CD4-positive, alpha-beta T cell treated with Interleukin-4 for 4 hours (primary cell): Measurements from ENCODE around the gene CYP4A11.
"Not testable (repeated sequence)": the region's sequence is repeated elsewhere in the genome, so short reads cannot be mapped to it uniquely, and the experiment has no call there.

Experiments
- DNase-seq: peaks from one replicate; pipeline ENCODE4 v3.0.0-alpha.2; 2020

The CYP4A11 gene, protein sequence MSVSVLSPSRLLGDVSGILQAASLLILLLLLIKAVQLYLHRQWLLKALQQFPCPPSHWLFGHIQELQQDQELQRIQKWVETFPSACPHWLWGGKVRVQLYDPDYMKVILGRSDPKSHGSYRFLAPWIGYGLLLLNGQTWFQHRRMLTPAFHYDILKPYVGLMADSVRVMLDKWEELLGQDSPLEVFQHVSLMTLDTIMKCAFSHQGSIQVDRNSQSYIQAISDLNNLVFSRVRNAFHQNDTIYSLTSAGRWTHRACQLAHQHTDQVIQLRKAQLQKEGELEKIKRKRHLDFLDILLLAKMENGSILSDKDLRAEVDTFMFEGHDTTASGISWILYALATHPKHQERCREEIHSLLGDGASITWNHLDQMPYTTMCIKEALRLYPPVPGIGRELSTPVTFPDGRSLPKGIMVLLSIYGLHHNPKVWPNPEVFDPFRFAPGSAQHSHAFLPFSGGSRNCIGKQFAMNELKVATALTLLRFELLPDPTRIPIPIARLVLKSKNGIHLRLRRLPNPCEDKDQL

DNA sequence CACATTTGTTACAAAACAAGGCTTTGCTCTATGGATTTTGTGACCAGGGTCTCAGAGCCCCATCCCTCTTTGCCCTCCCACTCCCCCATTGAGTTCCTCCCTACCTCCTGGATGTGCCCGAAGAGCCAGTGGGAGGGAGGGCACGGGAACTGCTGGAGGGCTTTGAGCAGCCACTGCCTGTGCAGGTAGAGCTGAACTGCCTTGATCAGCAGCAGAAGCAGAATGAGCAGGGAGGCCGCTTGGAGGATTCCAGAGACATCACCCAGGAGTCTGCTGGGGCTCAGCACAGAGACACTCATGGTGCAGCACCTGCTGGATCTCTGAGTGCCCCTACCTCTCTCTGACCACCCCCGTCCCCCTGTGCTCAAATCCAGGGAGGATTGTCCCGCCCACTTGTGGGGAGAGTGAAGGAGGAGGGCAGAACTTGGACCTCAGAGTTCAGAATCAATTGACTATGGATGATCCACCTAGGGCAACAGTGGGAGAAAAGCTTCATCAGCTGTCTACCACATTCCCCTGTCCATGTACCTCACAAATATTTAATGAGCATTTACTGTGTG is at the start of gene CYP4A11:
Gene CYP4A11 (minus strand): TSS at position 342 of the 560 bp plus-strand sequence. CDS start 43 bp downstream, at position 299.
- no peak for DNase-seq

DNA sequence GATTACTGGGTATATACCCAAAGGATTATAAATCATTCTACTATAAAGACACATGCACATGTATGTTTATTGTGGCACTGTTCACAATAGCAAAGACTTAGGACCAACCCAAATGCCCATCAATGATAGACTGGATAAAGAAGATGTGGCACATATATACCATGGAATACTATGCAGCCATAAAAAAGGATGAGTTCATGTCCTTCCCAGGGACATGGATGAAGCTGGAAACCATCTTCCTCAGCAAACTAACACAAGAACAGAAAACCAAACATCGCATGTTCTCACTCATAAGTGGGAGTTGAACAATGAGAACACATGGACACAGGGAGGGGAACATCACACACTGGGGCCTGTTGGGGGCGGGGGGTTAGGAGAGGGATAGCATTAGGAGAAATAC is 49.3 kb upstream of the CYP4A11 start:
- not testable (repeated sequence) for DNase-seq

DNA sequence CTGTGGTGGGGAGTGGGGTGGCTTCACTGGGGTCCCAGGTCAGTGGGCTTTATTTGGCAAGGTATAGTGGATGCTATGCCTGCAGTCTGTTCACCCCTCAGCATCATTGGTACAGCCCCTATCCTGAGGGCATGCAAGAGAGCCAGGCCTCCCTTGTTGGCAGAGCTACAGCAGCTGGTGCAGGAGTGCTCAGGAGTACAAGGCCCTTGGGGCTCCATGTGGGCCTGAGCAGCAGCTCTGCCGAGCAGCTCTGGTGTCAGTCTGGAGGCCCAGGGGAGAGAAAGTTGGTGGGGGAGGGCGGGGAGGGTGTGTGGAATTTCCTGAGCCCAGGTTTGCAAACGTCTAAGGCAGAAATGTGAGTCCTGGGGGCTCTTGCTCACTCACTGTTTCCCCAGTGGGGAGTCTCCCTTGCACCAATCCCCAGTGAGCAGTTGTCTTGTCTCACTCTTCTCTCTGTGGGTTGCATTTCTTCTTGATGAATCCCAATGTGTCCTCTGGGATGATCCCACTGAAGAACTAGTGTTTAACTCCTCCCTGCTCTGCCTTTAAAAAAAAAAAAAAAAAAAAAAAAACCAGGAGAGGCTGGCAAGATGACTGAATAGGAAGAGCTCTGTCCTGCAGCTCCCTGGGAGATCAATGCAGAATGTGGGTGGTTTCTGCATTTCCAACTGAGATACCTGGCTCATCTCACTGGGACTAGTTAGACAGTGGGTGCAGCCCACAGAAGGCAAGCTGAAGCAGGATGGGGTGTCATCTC is 42.7 kb upstream of the CYP4A11 start:
- DNase-seq, result no peak

DNA sequence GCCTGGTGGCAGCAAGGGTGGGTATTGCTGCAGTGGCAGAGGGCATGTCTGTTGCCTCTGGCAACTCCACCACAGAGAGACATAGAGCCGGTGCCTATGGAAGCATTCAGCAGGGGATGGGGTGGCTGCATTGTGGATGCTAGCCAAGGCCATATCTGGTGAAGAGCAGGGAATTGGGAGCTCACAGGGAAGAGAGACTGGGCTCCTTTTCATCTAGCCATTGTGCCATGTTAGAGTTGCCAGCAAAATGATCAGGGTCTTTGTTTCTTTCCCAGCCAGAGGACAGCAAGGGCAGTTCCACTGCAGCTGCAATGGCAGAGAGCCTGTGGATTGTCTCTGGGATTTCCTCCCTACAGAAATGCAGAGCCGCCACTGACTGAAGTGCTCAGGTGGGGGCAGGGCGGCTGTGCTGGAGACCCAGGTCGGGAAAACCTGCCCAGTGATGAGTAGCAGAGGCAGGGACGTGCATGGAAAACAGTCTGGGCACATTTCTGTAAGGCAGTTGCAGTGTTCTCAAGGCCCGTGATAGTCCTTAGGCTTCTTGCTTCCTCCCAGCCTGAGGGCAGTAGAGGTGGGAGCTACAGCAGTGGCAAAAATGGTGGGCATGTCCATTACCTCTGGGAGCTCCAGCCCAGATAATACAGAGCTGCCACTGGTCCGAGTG is 42.0 kb upstream of the CYP4A11 start:
- DNase-seq, result no peak

DNA sequence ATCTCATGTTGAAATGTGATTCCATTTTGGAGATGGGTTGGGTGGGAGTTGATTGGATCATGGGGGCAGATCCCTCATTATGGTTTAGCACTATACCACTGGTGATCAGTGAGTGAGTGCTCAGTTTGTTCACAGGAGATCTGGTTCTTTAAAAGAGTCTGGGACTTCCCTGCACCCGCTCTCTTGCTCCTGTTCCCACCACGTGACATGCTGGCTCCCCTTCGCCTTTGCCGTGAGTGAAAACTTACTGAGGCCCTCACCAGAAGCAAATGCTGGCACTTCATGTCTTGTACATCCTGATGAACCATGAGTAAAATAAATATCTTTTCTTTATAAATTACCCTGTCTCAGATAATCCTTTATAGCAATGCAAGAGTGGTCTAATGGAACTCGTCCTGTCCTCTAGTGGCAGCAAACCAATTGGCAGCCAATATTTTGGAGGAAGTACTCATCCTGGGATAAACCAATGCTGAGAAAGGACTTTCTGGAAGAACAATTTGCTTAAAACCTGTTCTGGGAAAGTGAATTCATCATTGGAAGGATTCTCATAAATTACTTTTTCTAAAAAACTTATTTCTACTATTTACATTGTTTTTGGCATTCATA is 27.8 kb upstream of the CYP4A11 start:
- DNase-seq, result no peak

DNA sequence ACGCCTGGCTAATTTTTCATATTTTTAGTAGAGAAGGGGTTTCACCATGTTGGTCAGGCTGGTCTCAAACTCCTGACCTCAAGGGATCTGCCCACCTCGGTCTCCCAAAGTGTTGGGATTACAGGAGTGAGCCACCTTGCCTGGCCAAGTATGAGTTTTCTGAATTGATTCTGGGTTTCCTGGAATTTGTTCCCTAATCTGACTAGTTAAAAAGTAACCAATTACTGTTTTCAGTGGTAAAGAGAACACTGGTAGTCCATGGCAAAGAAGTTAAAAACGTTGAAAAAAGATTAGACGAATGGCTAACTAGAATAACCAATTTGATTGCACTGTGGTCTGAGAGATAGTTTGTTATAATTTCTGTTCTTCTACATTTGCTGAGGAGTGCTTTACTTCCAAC is 21.0 kb upstream of the CYP4A11 start:
- DNase-seq, result not testable (repeated sequence)

DNA sequence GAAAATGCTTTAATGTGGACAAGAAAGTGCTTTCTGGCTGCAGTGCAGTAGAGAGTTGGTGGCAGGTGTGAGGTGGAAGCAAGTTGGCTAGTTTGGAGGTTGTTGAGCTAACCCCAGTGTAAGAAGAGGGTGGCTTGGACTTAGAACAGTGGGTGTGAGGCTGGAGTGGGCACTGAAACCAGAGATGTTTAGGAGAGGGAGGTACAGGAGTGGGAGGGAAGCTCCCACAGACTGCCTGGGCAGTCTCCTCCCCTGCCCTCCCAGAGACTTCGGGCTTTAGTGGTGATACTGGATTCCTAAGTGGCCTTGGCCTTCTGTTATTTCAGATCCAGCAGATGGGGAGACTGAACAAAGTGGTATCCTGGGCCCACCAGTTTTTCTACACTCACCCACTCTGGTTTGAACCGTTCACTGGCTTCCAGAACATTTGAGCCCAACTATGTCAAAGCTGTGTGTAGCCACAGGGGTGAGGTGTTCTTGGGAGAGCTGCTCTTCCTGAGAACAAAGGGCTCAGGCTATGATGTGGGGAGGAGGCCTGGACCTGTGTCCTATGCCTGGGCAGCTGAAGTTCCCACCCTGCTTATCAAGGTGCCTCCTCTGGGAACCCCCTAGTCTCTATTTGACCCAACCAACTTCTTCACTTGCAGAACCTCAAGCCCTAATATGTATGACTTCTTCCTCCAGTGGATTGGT is 19.9 kb upstream of the CYP4A11 start:
- DNase-seq, result no peak

DNA sequence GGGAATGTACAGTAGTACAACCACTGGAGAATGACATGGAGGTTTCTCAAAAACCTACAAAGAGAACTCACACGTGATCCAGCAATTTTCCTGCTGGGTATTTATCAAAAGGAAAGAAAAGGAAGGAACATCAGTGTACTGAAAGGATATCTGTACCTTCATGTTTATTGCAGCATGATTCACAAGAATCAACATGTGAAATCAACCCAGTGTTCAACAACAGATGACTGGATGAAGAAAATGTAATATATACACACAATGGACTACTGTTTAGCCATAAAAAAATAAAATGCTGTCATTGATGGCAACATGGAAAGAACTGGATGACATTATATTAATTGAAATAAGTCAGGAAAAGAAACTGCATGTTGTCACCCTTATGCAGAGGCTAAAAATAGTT is 19.0 kb upstream of the CYP4A11 start:
- no peak for DNase-seq

DNA sequence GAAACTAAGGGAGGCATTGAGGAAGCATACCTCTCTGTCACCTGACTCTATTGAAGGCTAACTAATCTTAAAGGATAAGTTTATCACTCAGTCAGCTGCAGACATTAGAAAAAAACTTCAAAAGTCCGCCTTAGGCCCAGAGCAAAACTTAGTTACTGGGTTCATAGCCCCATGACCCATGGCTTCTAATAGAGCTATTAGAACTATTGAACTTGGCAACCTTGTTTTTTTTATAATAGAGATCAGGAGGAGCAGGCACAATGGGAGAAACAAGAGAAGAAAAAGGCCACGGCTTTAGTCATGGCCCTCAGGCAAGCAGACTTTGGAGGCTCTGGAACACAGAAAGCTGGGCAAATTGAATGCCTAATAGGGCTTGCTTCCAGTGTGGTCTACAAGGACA is 13.8 kb upstream of the CYP4A11 start:
- not testable (repeated sequence) for DNase-seq

DNA sequence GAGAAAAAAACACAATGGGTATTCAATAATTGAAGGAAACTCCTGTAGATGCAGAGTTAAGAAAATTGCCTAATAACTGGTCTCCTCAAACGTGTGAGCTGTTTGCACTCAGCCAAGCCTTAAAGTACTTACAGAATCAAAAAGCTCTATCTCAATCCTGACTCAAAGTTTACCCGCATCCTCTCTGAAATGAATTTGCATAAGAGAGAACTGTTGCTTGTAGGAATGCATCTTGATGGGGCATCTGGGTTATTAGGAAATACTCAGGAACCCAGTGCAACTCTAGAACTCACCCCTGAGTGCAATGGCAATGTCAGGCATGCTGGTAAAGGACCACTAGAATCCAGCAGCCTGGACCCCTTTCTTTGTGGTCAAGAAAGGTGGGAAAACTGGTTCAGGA is 12.6 kb upstream of the CYP4A11 start:
- DNase-seq, result not testable (repeated sequence)

DNA sequence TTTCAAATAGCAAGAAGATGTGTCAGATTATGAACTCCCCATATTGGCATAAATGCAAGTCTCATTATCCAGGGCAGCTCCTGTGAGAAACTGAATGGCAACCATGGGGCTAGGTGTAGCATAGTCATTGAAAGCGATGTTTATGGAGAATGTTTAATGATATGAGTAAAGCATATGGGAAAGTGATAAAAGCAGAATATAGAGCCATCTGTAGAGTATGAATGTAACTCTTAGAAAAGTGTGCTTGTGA is 8.1 kb upstream of the CYP4A11 start:
- DNase-seq, result not testable (repeated sequence)

DNA sequence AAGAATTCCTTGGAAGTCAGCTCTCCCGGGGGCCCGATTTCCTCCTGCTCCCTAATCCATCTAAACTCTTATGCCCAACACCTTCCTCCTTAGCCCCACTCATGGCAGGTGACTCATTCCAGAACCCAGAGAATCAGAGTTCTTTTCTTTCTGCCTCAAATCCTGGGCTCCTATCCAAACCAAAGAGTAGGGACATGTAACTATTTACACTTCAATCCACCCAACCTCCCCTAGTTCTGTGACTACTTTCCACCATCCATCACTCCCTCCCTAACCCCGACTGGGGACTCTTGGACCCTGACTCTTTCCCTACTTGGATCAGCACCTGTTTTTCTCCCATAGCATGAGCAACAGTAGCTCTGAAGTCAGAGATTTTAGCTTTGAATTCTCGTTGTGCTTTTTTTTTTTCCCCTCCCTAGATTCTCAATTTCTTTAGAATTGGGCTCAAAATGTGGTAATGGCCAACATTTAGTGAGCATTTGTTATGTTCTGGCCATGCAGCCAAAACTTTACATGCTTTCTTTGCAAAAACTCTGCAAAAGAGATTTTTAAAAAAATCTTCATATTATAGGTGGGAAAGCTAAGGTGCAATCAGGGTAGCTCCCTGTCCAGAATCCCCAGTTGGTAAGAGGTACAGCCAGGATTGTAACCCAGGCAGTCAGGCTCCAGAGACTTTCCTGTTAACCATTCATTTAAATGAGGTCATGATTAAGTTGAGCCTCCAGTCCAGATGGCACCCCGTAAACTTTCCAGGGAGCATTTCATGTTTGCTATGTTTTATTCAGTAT is 7.5 kb upstream of the CYP4A11 start:
- DNase-seq, result no peak

DNA sequence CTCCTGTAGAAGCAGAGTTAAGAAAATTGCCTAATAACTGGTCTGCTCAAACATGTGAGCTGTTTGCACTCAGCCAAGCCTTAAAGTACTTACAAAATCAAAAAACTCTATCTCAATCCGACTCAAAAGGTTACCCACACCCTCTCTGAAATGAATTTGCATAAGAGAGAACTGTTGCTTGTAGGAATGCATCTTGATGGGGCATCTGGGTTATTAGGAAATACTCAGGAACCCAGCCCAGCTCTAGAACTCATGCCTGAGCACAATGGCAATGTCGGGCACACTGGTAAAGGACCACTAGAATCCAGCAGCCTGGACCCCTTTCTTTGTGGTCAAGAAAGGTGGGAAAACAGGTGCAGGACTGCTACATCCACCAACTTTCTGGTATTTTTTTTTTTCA is 6.4 kb upstream of the CYP4A11 start:
- DNase-seq, result not testable (repeated sequence)

DNA sequence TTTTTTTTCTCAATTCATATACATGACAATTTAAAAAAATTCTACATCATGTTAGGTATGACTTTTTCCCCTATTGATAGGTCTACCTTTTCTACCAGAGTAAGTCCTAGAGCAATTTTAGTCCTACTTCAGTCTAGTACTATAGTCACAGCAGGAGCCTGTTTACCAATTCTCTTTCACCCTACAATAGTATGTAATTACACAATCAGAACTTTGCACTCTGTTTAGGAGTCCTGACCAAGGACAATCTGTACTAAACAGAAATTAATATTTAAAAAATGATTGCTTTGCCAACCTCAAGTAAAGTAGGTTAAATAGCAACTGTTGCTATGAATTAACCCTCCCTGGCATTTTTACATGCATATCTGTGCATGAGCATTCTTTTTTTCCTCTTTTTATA is 810 bp upstream of the CYP4A11 start:
- no peak for DNase-seq

DNA sequence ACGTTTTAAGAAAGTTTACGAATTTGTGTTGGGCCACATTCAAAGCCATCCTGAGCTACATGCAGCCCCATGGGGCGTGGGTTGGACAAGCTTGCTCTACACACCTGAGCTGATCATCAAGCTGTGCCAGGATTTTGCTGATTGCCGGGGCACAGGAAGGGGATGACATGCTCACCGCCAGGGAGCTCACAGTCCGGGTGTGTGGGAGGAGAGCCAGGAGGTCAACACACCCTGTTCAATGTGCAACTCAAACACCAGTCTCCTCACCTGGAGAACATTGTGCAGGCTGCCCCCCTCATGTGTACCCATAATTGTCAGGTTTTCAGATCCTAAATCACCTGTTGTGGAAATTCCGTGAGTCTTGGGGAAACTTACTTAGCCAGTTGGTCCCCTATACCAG is 969 bp downstream of the CYP4A11 start:
- no peak for DNase-seq

DNA sequence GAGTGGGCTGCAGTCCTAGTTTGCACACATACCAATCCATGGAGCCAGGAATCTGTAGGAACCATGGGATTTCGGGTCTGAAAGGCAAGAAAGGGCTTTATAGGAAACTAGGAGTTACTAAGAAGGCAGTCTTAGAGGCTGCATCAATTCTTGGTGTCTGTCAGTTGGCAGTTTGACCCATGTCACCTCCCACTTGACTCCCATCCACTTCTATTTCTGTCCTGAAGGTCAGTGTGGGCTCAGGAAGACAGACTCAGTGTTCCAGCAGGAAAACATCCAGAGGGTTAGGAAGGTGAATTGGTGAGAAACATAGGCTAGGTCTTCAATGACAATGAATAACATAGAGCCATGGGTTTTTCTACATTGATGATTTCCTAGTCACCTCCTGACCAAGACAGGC is 4.0 kb downstream of the CYP4A11 start:
- no peak for DNase-seq

DNA sequence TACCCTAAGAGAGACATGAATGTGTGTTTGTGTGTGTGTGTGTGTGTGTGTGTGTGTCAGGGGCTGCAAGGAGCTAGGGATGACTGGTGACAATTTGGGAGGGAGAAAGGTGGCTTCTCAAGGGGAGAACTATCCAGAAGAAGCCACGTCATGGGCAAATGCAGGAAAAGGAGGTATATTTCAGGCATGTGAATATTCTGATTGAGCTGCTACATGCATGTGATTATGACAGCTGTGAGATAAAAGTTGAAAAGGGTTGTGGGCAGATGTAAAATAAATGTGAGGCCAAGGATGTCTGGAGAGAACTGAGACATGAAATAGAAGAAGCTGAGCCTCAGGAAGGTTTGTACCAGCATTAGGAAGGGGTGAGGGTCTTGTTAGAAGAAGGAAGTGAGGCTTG is 4.5 kb downstream of the CYP4A11 start:
- no peak for DNase-seq

DNA sequence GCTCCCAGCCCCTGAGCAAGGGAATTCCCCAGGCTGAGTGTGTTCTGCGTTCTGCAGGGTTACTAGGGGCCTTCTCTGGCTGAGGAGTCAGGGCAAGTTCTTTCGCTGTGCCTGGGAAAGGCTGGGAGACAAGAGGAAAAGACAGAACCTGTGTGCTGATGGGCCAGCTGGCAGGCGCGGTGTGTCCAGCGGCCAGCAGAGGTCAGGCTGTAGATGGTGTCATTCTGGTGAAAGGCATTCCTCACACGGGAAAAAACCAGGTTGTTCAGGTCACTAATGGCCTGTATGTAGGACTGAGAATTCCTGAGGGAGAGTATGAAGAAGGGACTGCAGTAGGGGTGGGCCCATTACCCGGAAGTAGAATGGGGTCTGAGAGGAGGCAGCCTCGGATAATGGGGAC is 6.4 kb downstream of the CYP4A11 start:
- not testable (repeated sequence) for DNase-seq

DNA sequence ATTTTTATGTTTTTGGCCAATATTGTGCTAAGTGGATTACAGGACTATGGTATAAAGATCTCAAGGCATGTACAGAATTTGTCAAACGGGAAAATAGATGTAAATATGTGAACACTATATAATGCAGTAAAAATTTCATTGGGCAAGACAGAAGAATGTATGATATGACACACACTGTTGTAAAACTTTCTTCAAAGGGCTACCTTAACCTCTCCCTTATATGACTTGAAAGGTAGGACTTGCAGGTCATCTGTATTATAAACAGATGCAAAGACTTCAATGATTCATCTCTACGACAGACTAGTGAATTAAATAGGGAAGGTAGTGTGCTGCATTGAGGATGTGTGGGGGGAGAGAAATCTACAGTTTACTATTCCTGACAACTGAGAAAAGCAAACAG is 9.3 kb downstream of the CYP4A11 start:
- DNase-seq, result not testable (repeated sequence)

DNA sequence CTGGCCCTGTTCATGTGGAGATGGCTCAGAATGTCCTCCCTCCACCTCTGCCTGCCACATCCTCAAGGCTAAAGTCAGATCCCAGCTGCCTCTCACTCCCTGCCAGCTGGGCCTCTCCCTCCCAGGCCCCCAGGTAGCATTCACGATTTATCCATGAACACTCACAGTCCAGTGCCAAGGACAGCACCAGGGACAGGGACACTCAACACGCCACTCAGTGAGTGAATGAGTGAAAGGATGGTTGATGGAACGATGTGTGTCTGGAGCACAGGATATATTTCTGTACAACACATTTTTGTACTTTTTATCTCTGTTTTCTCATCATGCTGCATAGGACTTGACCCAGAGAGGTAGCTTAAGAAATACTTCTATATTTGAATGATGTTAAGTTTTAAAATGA is 10.1 kb downstream of the CYP4A11 start:
- DNase-seq, result no peak

DNA sequence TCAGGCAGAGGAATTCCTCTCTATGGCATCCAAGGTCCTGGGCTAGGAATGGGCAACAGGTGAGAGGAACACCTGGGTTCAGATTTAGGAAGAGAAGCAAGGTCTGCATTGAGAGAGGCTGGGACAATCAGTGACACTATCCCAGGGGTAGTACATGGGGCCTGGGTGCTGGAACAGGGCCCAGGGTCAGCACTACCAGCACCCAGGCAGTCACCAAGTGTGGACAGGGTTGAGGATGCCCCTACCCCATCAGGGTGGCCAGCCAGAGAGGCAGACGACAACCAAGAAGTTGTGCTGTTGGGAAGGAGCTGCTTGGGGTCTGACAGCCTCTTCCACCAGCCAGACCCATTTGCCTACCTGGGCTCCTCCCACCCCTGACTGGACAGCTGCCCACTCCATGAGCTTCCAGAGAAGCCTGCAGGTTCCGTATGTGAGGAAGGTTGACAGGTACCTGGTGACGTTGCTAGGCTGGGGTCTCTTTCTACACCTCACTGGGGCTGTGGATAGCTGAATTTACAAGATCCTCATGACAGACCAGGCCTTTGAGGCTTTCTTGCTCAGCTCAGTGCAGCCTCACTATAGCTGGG is 13.9 kb downstream of the CYP4A11 start:
- no peak for DNase-seq
